ENCODE results near the gene BICC1. TPM values are rescaled to one million over a fixed set of nuclear protein-coding genes. Genes with fewer than 3 reads are reported as not detected.

Gene BICC1
- total and polyA plus RNA-seq, 12 donors: 4.5 to 25.9 (median 9.8) TPM

- no peaks in the 10 kb centered on the region for H3K27me3 ChIP-seq
- no peak for DNase-seq
- TF ChIP-seq, protein P1, sequence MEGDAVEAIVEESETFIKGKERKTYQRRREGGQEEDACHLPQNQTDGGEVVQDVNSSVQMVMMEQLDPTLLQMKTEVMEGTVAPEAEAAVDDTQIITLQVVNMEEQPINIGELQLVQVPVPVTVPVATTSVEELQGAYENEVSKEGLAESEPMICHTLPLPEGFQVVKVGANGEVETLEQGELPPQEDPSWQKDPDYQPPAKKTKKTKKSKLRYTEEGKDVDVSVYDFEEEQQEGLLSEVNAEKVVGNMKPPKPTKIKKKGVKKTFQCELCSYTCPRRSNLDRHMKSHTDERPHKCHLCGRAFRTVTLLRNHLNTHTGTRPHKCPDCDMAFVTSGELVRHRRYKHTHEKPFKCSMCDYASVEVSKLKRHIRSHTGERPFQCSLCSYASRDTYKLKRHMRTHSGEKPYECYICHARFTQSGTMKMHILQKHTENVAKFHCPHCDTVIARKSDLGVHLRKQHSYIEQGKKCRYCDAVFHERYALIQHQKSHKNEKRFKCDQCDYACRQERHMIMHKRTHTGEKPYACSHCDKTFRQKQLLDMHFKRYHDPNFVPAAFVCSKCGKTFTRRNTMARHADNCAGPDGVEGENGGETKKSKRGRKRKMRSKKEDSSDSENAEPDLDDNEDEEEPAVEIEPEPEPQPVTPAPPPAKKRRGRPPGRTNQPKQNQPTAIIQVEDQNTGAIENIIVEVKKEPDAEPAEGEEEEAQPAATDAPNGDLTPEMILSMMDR (IDR thresholded peaks at IDR 0.05): no peak
- TF ChIP-seq POLR2A (IDR thresholded peaks at IDR 0.05): no peak
- H3K36me3 ChIP-seq (replicated peaks in 1 of 2): no peaks in the 10 kb centered on the region
- 86 to 95% (median 94%) methylated on average over 2 of the region's 2 CpGs for WGBS, 4 donors
- intact Hi-C loops (cut with DNase I): no loop called here
- H3K27ac ChIP-seq: no peak overlapping the region
- H3K4me1 ChIP-seq (replicated peaks in 1 of 2): peaks cover 0 to 26% of the 10 kb centered on the region in 2 donors
- H3K4me3 ChIP-seq: no peak overlapping the region
- H3K9me3 ChIP-seq (replicated peaks in 1 of 3): no peaks in the 10 kb centered on the region
These were observed 240.8 kb downstream of the BICC1 start for GRCh38 chr10:58753425-58753824.

- H3K4me3 ChIP-seq: no peak overlapping the region
- peak overlapping the region in 2 of 5 donors; percentile 29 to 68 for H3K27ac ChIP-seq
- H3K27me3 ChIP-seq: no peaks in the 10 kb centered on the region
- no peak for DNase-seq
- no peaks in the 10 kb centered on the region for H3K36me3 ChIP-seq (replicated peaks in 1 of 2)
- no peaks in the 10 kb centered on the region for H3K9me3 ChIP-seq (replicated peaks in 1 of 3)
- intact Hi-C loops (cut with DNase I): no loop called here
- 72 to 82% (median 78%) methylated on average over 4 of the region's 4 CpGs for WGBS, 4 donors
- TF ChIP-seq POLR2A (IDR thresholded peaks at IDR 0.05): no peak
- TF ChIP-seq, protein P1 (IDR thresholded peaks at IDR 0.05): no peak
- peaks cover 0 to 29% of the 10 kb centered on the region in 2 donors for H3K4me1 ChIP-seq (replicated peaks in 1 of 2)
These were observed 242.0 kb downstream of the BICC1 start for GRCh38 chr10:58754469-58755339.

- Histone ChIP-seq H3K27ac (peak overlapping the region in 2 of 5 donors; percentile 29 to 68), H3K4me1 (replicated peaks in 1 of 2) (peaks cover 0 to 29% of the 10 kb centered on the region in 2 donors), H3K4me3 (no peak overlapping the region)
These were observed 242.6 kb downstream of the BICC1 start for GRCh38 chr10:58755340-58755610.

GRCh38 chr10:58755677-58756076, 243.0 kb downstream of the BICC1 start:
- intact Hi-C loops (cut with DNase I): no loop called here
- Histone ChIP-seq H3K36me3 (replicated peaks in 1 of 2) (no peaks in the 10 kb centered on the region), H3K27ac (peak overlapping the region in 4 of 5 donors; percentile 29 to 73 (median 62)), H3K9me3 (replicated peaks in 1 of 3) (no peaks in the 10 kb centered on the region), H3K4me1 (replicated peaks in 1 of 2) (peaks cover 0 to 29% of the 10 kb centered on the region in 2 donors), H3K4me3 (peak overlapping the region in 1 of 4 donors; percentile 37), H3K27me3 (no peaks in the 10 kb centered on the region)
- DNase-seq: peak in 5 of 7 donors; percentile 9 to 62 (median 34)
- TF ChIP-seq POLR2A (IDR thresholded peaks at IDR 0.05): peak in 1 of 2 donors; percentile 8
- TF ChIP-seq, protein P1 (IDR thresholded peaks at IDR 0.05): no peak
- 27 to 40% (median 35%) methylated on average over 4 of the region's 4 CpGs for WGBS, 4 donors

More at GRCh38 chr10:58755340-58755610, 242.6 kb downstream of the BICC1 start:
- TF ChIP-seq POLR2A (IDR thresholded peaks at IDR 0.05): no peak
- TF ChIP-seq, protein P1 (IDR thresholded peaks at IDR 0.05): no peak
- H3K9me3 ChIP-seq (replicated peaks in 1 of 3): no peaks in the 10 kb centered on the region
- intact Hi-C loops (cut with DNase I): no loop called here
- 88 to 98% (median 94%) methylated on average over 1 of the region's 1 CpG for WGBS, 4 donors
- DNase-seq: no peak
- no peaks in the 10 kb centered on the region for H3K27me3 ChIP-seq
- no peaks in the 10 kb centered on the region for H3K36me3 ChIP-seq (replicated peaks in 1 of 2)
